K562 (cell line): ENCODE results near the gene C2orf76. TPM values are rescaled to one million over a fixed set of nuclear protein-coding genes. Genes with fewer than 3 reads are reported as not detected.

Experiments
- ATAC-seq: fragments of 200-7000 bp; cut with Tn5 transposase; 3 replicates; pipeline ENCODE4 v1.9.1; 2020; ENCODE audit warnings: moderate library complexity
- BruUV-seq: library from RNA; stranded (reverse); fragments of 400-500 nt; replicated peaks from 2 replicates; lab custom pipeline; 2021; lab: Mats Ljungman, UMichigan
- CTCF ChIA-PET: fragments of 300-600 bp; formaldehyde crosslinking; extraction: SDS; loops from one replicate; lab custom pipeline; 2021; ENCODE audit warnings: low intra/inter-chr PET ratio; lab: Yijun Ruan, JAX
- POLR2A ChIA-PET: fragments of 300-600, 350-650 bp; sonication (Branson Sonifier 250); formaldehyde crosslinking; extraction: SDS; loops from one replicate; lab custom pipeline; 2021; ENCODE audit warnings: antibody characterized with exemption, inconsistent platforms; lab: Yijun Ruan, JAX
- DNase-seq, 4 experiments: peaks; one replicate each; pipeline versions ENCODE4 v3.0.0 to v3.0.0-alpha.2; 2011 to 2018; ENCODE audit warnings: low spot score in 3 of 4, mixed read lengths in 3 of 4; ENCODE audit errors: extremely low read depth in 1 of 4
- FAIRE-seq: peaks from 2 replicates; lab custom pipeline; 2011; peaks lifted over from hg19 to GRCh38; lab: Jason Lieb, UNC
- H2AFZ ChIP-seq: 2 replicates; pipeline ENCODE4 v1.6.0; 2011; ENCODE audit warnings: low read depth, low read length, control low read depth, inconsistent platforms
- H3K27ac ChIP-seq: fragments of 200-600 bp; 3 replicates; pipeline ENCODE4 v1.8.0; 2011; ENCODE audit warnings: low read depth, mild to moderate bottlenecking, control low read depth, inconsistent platforms, low read length, moderate library complexity, mixed read lengths; ENCODE audit errors: extremely low read depth
- H3K27me3 ChIP-seq, 2 experiments: fragments of 300-600 bp in 1 of 2; 2 replicates in 1 of 2; 3 replicates in 1 of 2; pipeline versions ENCODE4 v1.6.0 to v1.8.0; 2011; ENCODE audit warnings: inconsistent platforms in 2 of 2, low read length in 2 of 2, mild to moderate bottlenecking in 1 of 2, mixed read lengths in 1 of 2, moderate library complexity in 1 of 2; ENCODE audit not compliant: control insufficient read depth in 2 of 2, insufficient read depth in 2 of 2
- H3K36me3 ChIP-seq: fragments of 300-600 bp; 3 replicates; pipeline ENCODE4 v1.8.0; 2011; ENCODE audit warnings: mild to moderate bottlenecking, low read length, inconsistent platforms; ENCODE audit not compliant: control insufficient read depth, insufficient read depth
- H3K4me1 ChIP-seq, 2 experiments: fragments of 200-600 bp in 1 of 2; replicated peaks in 1 of 2; 2 replicates in 1 of 2; 3 replicates in 1 of 2; pipeline versions ENCODE4 v1.5.1 to v1.8.0; 2011; ENCODE audit warnings: inconsistent platforms in 2 of 2, low read length in 2 of 2, mild to moderate bottlenecking in 1 of 2, mixed read lengths in 1 of 2, moderate library complexity in 1 of 2; ENCODE audit not compliant: control insufficient read depth in 2 of 2, insufficient read depth in 2 of 2
- H3K4me2 ChIP-seq: 2 replicates; pipeline ENCODE4 v1.6.1; 2011; ENCODE audit warnings: low read length, control low read depth, inconsistent platforms, mixed read lengths; ENCODE audit not compliant: insufficient read depth
- H3K4me3 ChIP-seq: fragments of 200-600 bp; sonication (generic), shearing (Covaris generic); 2 replicates; pipeline ENCODE4 v1.5.1; 2016; ENCODE audit warnings: control low read depth, inconsistent platforms
- H3K79me2 ChIP-seq: fragments of 200-600 bp; 3 replicates; pipeline ENCODE4 v1.8.0; 2011; ENCODE audit warnings: low read length, inconsistent platforms; ENCODE audit not compliant: control insufficient read depth, insufficient read depth
- H3K9ac ChIP-seq, 2 experiments: 2 replicates each; pipeline versions ENCODE4 v1.6.0 to v1.6.1; 2011; ENCODE audit warnings: low read depth in 2 of 2, low read length in 2 of 2, control low read depth in 1 of 2, inconsistent platforms in 1 of 2, mild to moderate bottlenecking in 1 of 2, mixed read lengths in 1 of 2; ENCODE audit not compliant: insufficient read depth in 1 of 2
- H3K9me1 ChIP-seq: one replicate; pipeline ENCODE4 v1.6.0; 2011; ENCODE audit warnings: inconsistent platforms, mild to moderate bottlenecking, low read length, moderate library complexity; ENCODE audit not compliant: control insufficient read depth, insufficient read depth
- H3K9me3 ChIP-seq: replicated peaks from 2 replicates; pipeline ENCODE4 v1.5.1; 2011; ENCODE audit warnings: low read depth, low read length, inconsistent platforms; ENCODE audit not compliant: control insufficient read depth, insufficient read depth
- H4K20me1 ChIP-seq: replicated peaks from 2 replicates; pipeline ENCODE4 v1.6.1; 2011; ENCODE audit warnings: low read length, inconsistent platforms, mixed read lengths; ENCODE audit not compliant: control insufficient read depth, insufficient read depth
- BRD9 ChIP-seq: fragments of 450-650 bp; IDR thresholded peaks from 2 replicates; pipeline ENCODE4 v1.6.1; 2018; ENCODE audit warnings: low read depth; ENCODE audit not compliant: partially characterized antibody
- CEBPG ChIP-seq, 3 experiments: fragments of 200-800 bp in 1 of 3; sonication (Bioruptor generic) in 1 of 3; sonication (generic) in 1 of 3; formaldehyde crosslinking in 1 of 3; IDR thresholded peaks in 2 of 3; conservative IDR thresholded peaks in 1 of 3; 2 replicates each; pipeline versions ENCODE4 v1.6.1 to v1.8.0; 2016 to 2022; ENCODE audit warnings: missing compliant biosample characterization in 2 of 3, missing genetic modification characterization in 2 of 3, mild to moderate bottlenecking in 1 of 3, missing genetic modification reagents in 1 of 3
- FOXA3 ChIP-seq, 2 experiments: fragments of 450-650 bp in 1 of 2; sonication (generic) in 1 of 2; formaldehyde crosslinking; IDR thresholded peaks in 1 of 2; conservative IDR thresholded peaks in 1 of 2; 2 replicates each; pipeline versions ENCODE4 v1.4.0 to v1.8.0; 2020 to 2022; ENCODE audit warnings: mild to moderate bottlenecking in 2 of 2, missing genetic modification reagents in 1 of 2
- FOXK1 ChIP-seq: sonication (generic); formaldehyde crosslinking; IDR thresholded peaks from 2 replicates; pipeline ENCODE4 v1.8.0; 2022; ENCODE audit warnings: missing genetic modification reagents, mild to moderate bottlenecking, borderline replicate concordance
- FOXO4 ChIP-seq: fragments of 450-650 bp; formaldehyde crosslinking; IDR thresholded peaks from 2 replicates; pipeline ENCODE4 v1.4.0; 2020; ENCODE audit warnings: mild to moderate bottlenecking, moderate library complexity
- FOXP1 ChIP-seq: sonication (generic); formaldehyde crosslinking; IDR thresholded peaks from 2 replicates; pipeline ENCODE4 v1.8.0; 2022; ENCODE audit warnings: mild to moderate bottlenecking, missing genetic modification reagents
- HNRNPL ChIP-seq: fragments of 200-400 bp; formaldehyde crosslinking; IDR thresholded peaks from 2 replicates; pipeline ENCODE4 v1.6.1; 2017; ENCODE audit warnings: low read depth, mild to moderate bottlenecking, low read length
- NFE2L1 ChIP-seq: fragments of 450-650 bp; IDR thresholded peaks from 2 replicates; pipeline ENCODE4 v1.6.1; 2016; ENCODE audit warnings: missing genetic modification characterization, low read depth, mild to moderate bottlenecking, missing compliant biosample characterization, moderate library complexity, borderline replicate concordance
- NFIX ChIP-seq: fragments of 250-450 bp; sonication (Bioruptor Pico); IDR thresholded peaks from 2 replicates; pipeline ENCODE4 v1.4.0; 2020; ENCODE audit warnings: low read depth, mild to moderate bottlenecking, moderate library complexity
- POLR3G ChIP-seq: IDR thresholded peaks from 2 replicates; pipeline ENCODE4 v1.6.1; 2011; ENCODE audit not compliant: insufficient read length, insufficient replicate concordance; ENCODE audit errors: extremely low read depth
- RBM17 ChIP-seq: fragments of 200-400 bp; formaldehyde crosslinking; IDR thresholded peaks from 2 replicates; pipeline ENCODE4 v1.6.1; 2017; ENCODE audit warnings: low read depth, mild to moderate bottlenecking, low read length, borderline replicate concordance
- RFX7 ChIP-seq: fragments of 250-450 bp; sonication (Bioruptor Pico); IDR thresholded peaks from 2 replicates; pipeline ENCODE4 v1.5.1; 2021; ENCODE audit warnings: mild to moderate bottlenecking
- ZKSCAN8 ChIP-seq: fragments of 200-800 bp; sonication (Bioruptor generic); IDR thresholded peaks from 2 replicates; pipeline ENCODE4 v1.6.1; 2016; ENCODE audit warnings: missing genetic modification characterization, missing compliant biosample characterization
- ZNF121 ChIP-seq: sonication (generic); formaldehyde crosslinking; conservative IDR thresholded peaks from 2 replicates; pipeline ENCODE4 v1.8.0; 2022; ENCODE audit warnings: missing genetic modification reagents
- ZNF274 ChIP-seq: IDR thresholded peaks from 2 replicates; pipeline ENCODE4 v1.6.1; 2011; ENCODE audit warnings: low read depth, mild to moderate bottlenecking, low read length, moderate library complexity, borderline replicate concordance
- ZNF3 ChIP-seq: fragments of 250-450 bp; sonication (Bioruptor Pico); IDR thresholded peaks from 2 replicates; pipeline ENCODE4 v1.5.0; 2021; ENCODE audit warnings: mild to moderate bottlenecking, moderate library complexity
- ZNF764 ChIP-seq: fragments of 250-450 bp; sonication (Bioruptor Pico); IDR thresholded peaks from 2 replicates; pipeline ENCODE4 v1.4.0; 2020; ENCODE audit warnings: low read depth, mild to moderate bottlenecking, moderate library complexity
- WGBS: fragments of 100-300 bp; shearing (Covaris generic); methylation state at CpG from one replicate; pipeline ENCODE4 v1.1.6; 2016; ENCODE audit warnings: low coverage, mixed read lengths; ENCODE audit not compliant: insufficient coverage; ENCODE audit errors: missing lambda C conversion rate; 5-methylcytosine and 5-hydroxymethylcytosine counted together
- in situ Hi-C: fragments of 300-500 bp; cut with MboI; formaldehyde crosslinking; loops from 4 replicates; pipeline ENCODE4 v1.15.0; 2018; ENCODE audit warnings: inconsistent platforms, mixed read lengths
- intact Hi-C: fragments of 100-400 bp; cut with micrococcal nuclease; formaldehyde crosslinking; loops from 2 replicates; pipeline ENCODE4 v1.14.2; 2022
- polyA plus RNA-seq, 8 experiments: library from polyadenylated mRNA; depleted of rRNA in 4 of 8; stranded (reverse) in 5 of 8; unstranded in 3 of 8; fragments of >200 nt; fragmentation: Nextera tagmentation in 2 of 8; fragmentation: Illumina TruSeq in 1 of 8; extraction: Ambion mirVana in 2 of 8; extraction: Trizol in 1 of 8; gene quantifications; 2 replicates each; pipeline versions ENCODE4 v1.2.1 to v1.2.3, GENCODE V29; 2011 to 2014; ENCODE audit warnings: inconsistent platforms in 1 of 8, missing spikeins in 1 of 8
- total RNA-seq, 7 experiments: library from RNA; depleted of rRNA in 6 of 7; stranded (reverse); fragments of >200 nt in 6 of 7; fragmentation: Illumina TruSeq in 2 of 7; extraction: Trizol in 2 of 7; gene quantifications; 2 replicates each; pipeline versions ENCODE4 v1.2.1 to v1.2.3, GENCODE V29; 2011 to 2021; ENCODE audit warnings: low replicate concordance in 1 of 7
- TF ChIP-seq, protein P1 (sequence below): sonication (generic); formaldehyde crosslinking; IDR thresholded peaks from 2 replicates; pipeline ENCODE4 v1.8.0; 2022; ENCODE audit warnings: missing genetic modification reagents, mild to moderate bottlenecking, moderate library complexity, borderline replicate concordance

The C2orf76 gene
- total and polyA plus RNA-seq, 9 of the 15 experiments (the other 6 are each of a cell fraction or from before 2014, with no cell fraction given) = 4.8 to 26.2 (median 14.5) TPM

- Histone ChIP-seq H3K9me1 (no peaks in the 10 kb centered on the region), H3K4me1 (no peaks in the 10 kb centered on the region; a peak in 1 of 5 replicates), H3K4me3 (no peak overlapping the region), H2AFZ (no peak overlapping the region), H3K4me2 (no peak overlapping the region), H4K20me1 (no peaks in the 10 kb centered on the region), H3K27me3 (peaks cover 26 to 54% of the 10 kb centered on the region in 2 experiments), H3K9me3 (no peaks in the 10 kb centered on the region), H3K79me2 (no peaks in the 10 kb centered on the region), H3K9ac (no peak overlapping the region), H3K36me3 (no peaks in the 10 kb centered on the region), H3K27ac (no peak overlapping the region)
- 10% methylated on average over 8 of the region's 8 CpGs for WGBS
- in situ Hi-C loops = loop anchor here (25.0 kb wide), 2 partner anchors 274 to 399 kb away; no protein-coding TSS in a partner anchor
- ChIA-PET POLR2A (interaction anchor here (0.7 to 0.9 kb wide), 2 partner anchors 23 to 116 kb away, joined by 3 to 4 read pairs; no protein-coding TSS in a partner anchor), CTCF (no interaction called here)
- DNase-seq = no peak
- FAIRE-seq = no peak
- intact Hi-C loops = loop anchor here (5.0 kb wide), 1 partner anchor 274 kb away; no protein-coding TSS in a partner anchor
- BruUV-seq = no TSS peak
- no peak for TF ChIP-seq ZNF121 (CRISPR knock-in tag)
- no peak for TF ChIP-seq FOXK1 (CRISPR knock-in tag)
- no peak for TF ChIP-seq FOXO4 (CRISPR knock-in tag)
- no peak for TF ChIP-seq ZNF274
- TF ChIP-seq RFX7 = no peak
- no peak for TF ChIP-seq FOXP1
- no peak for TF ChIP-seq NFE2L1 (tag)
- TF ChIP-seq CEBPG (CRISPR knock-in tag; IDR thresholded peaks at IDR 0.05) = no peak
- TF ChIP-seq CEBPG (tag; conservative IDR thresholded peaks at IDR 0.05 in 1 of 2, IDR thresholded peaks at IDR 0.05 in 1 of 2) = no peak
- TF ChIP-seq, protein P1, sequence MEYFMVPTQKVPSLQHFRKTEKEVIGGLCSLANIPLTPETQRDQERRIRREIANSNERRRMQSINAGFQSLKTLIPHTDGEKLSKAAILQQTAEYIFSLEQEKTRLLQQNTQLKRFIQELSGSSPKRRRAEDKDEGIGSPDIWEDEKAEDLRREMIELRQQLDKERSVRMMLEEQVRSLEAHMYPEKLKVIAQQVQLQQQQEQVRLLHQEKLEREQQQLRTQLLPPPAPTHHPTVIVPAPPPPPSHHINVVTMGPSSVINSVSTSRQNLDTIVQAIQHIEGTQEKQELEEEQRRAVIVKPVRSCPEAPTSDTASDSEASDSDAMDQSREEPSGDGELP (CRISPR knock-in tag) = no peak
- no peak for TF ChIP-seq POLR3G
- no peak for TF ChIP-seq RBM17
- TF ChIP-seq HNRNPL = no peak
- no peak for TF ChIP-seq ZNF764 (CRISPR knock-in tag)
- no peak for TF ChIP-seq BRD9
- no peak for TF ChIP-seq FOXA3 (CRISPR knock-in tag; conservative IDR thresholded peaks at IDR 0.05 in 1 of 2, IDR thresholded peaks at IDR 0.05 in 1 of 2)
- TF ChIP-seq NFIX = no peak
- no peak for TF ChIP-seq ZNF3 (CRISPR knock-in tag)
- TF ChIP-seq ZKSCAN8 = no peak
- no peak for ATAC-seq
Observed at GRCh38 chr2:119286661-119287060, 80.0 kb downstream of the C2orf76 start.
